Endothelial cell of umbilical vein (primary cell): ENCODE measurements around the gene NPNT. TPM values are rescaled to one million over a fixed set of nuclear protein-coding genes. Genes with fewer than 3 reads are reported as not detected.

Source experiments
- BruUV-seq: library from RNA; stranded (reverse); fragments of 400-500 nt; replicated peaks from 2 replicates; lab custom pipeline; 2021; lab: Mats Ljungman, UMichigan
- CTCF ChIA-PET: fragments of 300-600, 350-600 bp; sonication (Branson Sonifier 250); formaldehyde crosslinking; loops from one replicate; lab custom pipeline; 2021; ENCODE audit warnings: antibody characterized with exemption, inconsistent platforms; lab: Charles Lee
- POLR2A ChIA-PET: fragments of 300-600, 350-600 bp; sonication (Branson Sonifier 250); formaldehyde crosslinking; loops from one replicate; lab custom pipeline; 2021; ENCODE audit warnings: antibody characterized with exemption, inconsistent platforms; lab: Charles Lee
- DNase-seq: peaks from one replicate; pipeline ENCODE4 v3.0.0-alpha.2; 2011; ENCODE audit warnings: low read depth, low spot score
- FAIRE-seq: peaks from 2 replicates; lab custom pipeline; 2011; peaks lifted over from hg19 to GRCh38; lab: Jason Lieb, UNC
- H2AFZ ChIP-seq: 2 replicates; pipeline ENCODE4 v1.6.0; 2012; ENCODE audit warnings: low read depth, low read length, control low read depth, inconsistent platforms
- H3K27ac ChIP-seq: 2 replicates; pipeline ENCODE4 v1.5.1; 2011; ENCODE audit warnings: low read depth, mild to moderate bottlenecking, control low read depth, low read length, moderate library complexity; ENCODE audit not compliant: insufficient read depth
- H3K27me3 ChIP-seq, 2 experiments: 2 replicates each; pipeline versions ENCODE4 v1.6.0 to v1.6.1; 2011; ENCODE audit warnings: low read length in 2 of 2, mixed read lengths in 1 of 2; ENCODE audit not compliant: control insufficient read depth in 2 of 2, insufficient read depth in 2 of 2
- H3K36me3 ChIP-seq, 2 experiments: 2 replicates in 1 of 2; 3 replicates in 1 of 2; pipeline ENCODE4 v1.5.1; 2011; ENCODE audit warnings: low read length in 2 of 2, mild to moderate bottlenecking in 1 of 2, moderate library complexity in 1 of 2; ENCODE audit not compliant: control insufficient read depth in 2 of 2, insufficient read depth in 2 of 2; ENCODE audit errors: extremely low read depth in 1 of 2
- H3K4me1 ChIP-seq: 3 replicates; pipeline ENCODE4 v1.5.1; 2011; ENCODE audit warnings: mild to moderate bottlenecking, low read length; ENCODE audit not compliant: control insufficient read depth, insufficient read depth; ENCODE audit errors: extremely low read depth
- H3K4me2 ChIP-seq: 2 replicates; pipeline ENCODE4 v1.6.1; 2011; ENCODE audit warnings: low read length, control low read depth, mixed read lengths; ENCODE audit not compliant: insufficient read depth
- H3K4me3 ChIP-seq, 3 experiments: fragments of 200-600 bp in 1 of 3; sonication (generic), shearing (Covaris generic) in 1 of 3; replicated peaks in 1 of 3; 2 replicates each; pipeline ENCODE4 v1.5.1; 2011 to 2016; ENCODE audit warnings: control low read depth in 3 of 3, low read length in 3 of 3, mild to moderate bottlenecking in 2 of 3, inconsistent platforms in 1 of 3, low read depth in 1 of 3, moderate library complexity in 1 of 3; ENCODE audit not compliant: insufficient read depth in 1 of 3
- H3K79me2 ChIP-seq: 2 replicates; pipeline ENCODE4 v1.6.0; 2012; ENCODE audit warnings: low read length, inconsistent platforms; ENCODE audit not compliant: control insufficient read depth, insufficient read depth
- H3K9ac ChIP-seq: replicated peaks from 2 replicates; pipeline ENCODE3; 2011; ENCODE audit warnings: low read length, control low read depth; ENCODE audit not compliant: insufficient read depth; ENCODE audit errors: extremely low read depth
- H3K9me1 ChIP-seq: replicated peaks from 3 replicates; pipeline ENCODE4 v1.6.0; 2011; ENCODE audit warnings: mild to moderate bottlenecking, low read length; ENCODE audit not compliant: control insufficient read depth, insufficient read depth; ENCODE audit errors: extremely low read depth
- H3K9me3 ChIP-seq: replicated peaks from 2 replicates; pipeline ENCODE4 v1.5.1; 2012; ENCODE audit warnings: low read length, inconsistent platforms; ENCODE audit not compliant: control insufficient read depth, insufficient read depth
- H4K20me1 ChIP-seq: replicated peaks from 2 replicates; pipeline ENCODE3; 2011; ENCODE audit warnings: mild to moderate bottlenecking, low read length; ENCODE audit not compliant: control insufficient read depth, insufficient read depth; ENCODE audit errors: extremely low read depth
- CTCF ChIP-seq, 2 donors: IDR thresholded peaks; 1 replicate in 1 of 2; 2 replicates in 1 of 2; pipeline ENCODE4 v1.5.1; 2011; ENCODE audit warnings: low read length in 2 of 2, mild to moderate bottlenecking in 2 of 2, moderate library complexity in 2 of 2, control low read depth in 1 of 2, inconsistent platforms in 1 of 2, low read depth in 1 of 2; ENCODE audit not compliant: insufficient read depth in 1 of 2; ENCODE audit errors: extremely low read depth in 1 of 2
- dilution Hi-C: fragments of 300-500 bp; cut with MboI; formaldehyde crosslinking; loops from one replicate; pipeline ENCODE4 v1.15.0; 2019; ENCODE audit warnings: low sequenced_read_pairs; ENCODE audit not compliant: extremely low pct_ligation_motif_present
- intact Hi-C: fragments of 100-400 bp; cut with micrococcal nuclease; formaldehyde crosslinking; loops from one replicate; pipeline ENCODE4 v1.10.0; 2022
- polyA plus RNA-seq, 4 experiments: library from polyadenylated mRNA; depleted of rRNA in 3 of 4; stranded (reverse) in 3 of 4; unstranded in 1 of 4; fragments of >200 nt; gene quantifications; 2 replicates each; pipeline versions ENCODE4 v1.2.1 to v1.2.3, GENCODE V29; 2011 to 2012; ENCODE audit warnings: missing spikeins in 1 of 4
- total RNA-seq: library from RNA; stranded (reverse); gene quantifications from 2 replicates; pipeline ENCODE4 v1.2.3, GENCODE V29; 2021

NPNT gene
- total and polyA plus RNA-seq, 2 donors (not counting 3 experiments of a cell fraction or from before 2014, with no cell fraction given), result not detected

DNA sequence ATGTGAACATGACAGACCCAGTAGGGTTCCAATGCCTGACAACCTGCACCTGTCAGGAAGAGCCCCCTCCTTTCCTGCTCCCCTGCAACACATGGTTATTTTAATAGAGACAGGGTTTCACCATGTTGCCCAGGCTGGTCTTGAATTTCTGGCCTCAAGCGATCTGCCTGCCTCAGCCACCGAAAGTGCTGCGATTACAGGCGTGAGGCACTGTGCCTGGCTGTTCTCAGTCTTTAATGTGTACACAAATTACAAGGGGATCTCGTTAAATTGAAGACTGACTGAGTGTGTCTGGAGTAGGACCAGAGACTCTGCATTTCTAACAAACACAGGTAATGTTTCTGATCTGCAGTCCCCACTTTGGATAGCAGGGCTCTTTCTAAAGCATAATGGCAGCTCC lies 55.4 kb downstream of the NPNT start:
- H3K4me2 ChIP-seq, result no peak overlapping the region
- TF ChIP-seq CTCF (IDR thresholded peaks at IDR 0.05; ENCODE audit: extremely low read depth in 1 of 2, insufficient read depth in 1 of 2, low read depth in 1 of 2, low read length in 2 of 2), result no peak
- ChIA-PET POLR2A (no interaction called here), CTCF (no interaction called here)
- H3K9ac ChIP-seq, result no peak overlapping the region
- H2AFZ ChIP-seq, result no peak overlapping the region
- no peaks in the 10 kb centered on the region for H3K9me1 ChIP-seq
- intact Hi-C loops, result no loop called here
- peaks cover 1 to 3% of the 10 kb centered on the region in 2 experiments for H3K27me3 ChIP-seq
- no peak overlapping the region for H3K27ac ChIP-seq
- H3K4me3 ChIP-seq, result no peak overlapping the region
- H3K4me1 ChIP-seq, result no peaks in the 10 kb centered on the region
- dilution Hi-C loops, result no loop called here
- H3K9me3 ChIP-seq, result no peaks in the 10 kb centered on the region
- no peaks in the 10 kb centered on the region for H3K36me3 ChIP-seq
- no peaks in the 10 kb centered on the region for H4K20me1 ChIP-seq
- FAIRE-seq, result no peak
- H3K79me2 ChIP-seq, result no peaks in the 10 kb centered on the region
- DNase-seq, result no peak
- BruUV-seq, result no TSS peak

GRCh38 chr4:105951198-105951597 lies 55.9 kb downstream of the NPNT start:
- Histone ChIP-seq H2AFZ (no peak overlapping the region), H3K9me1 (no peaks in the 10 kb centered on the region), H3K36me3 (no peaks in the 10 kb centered on the region), H3K4me2 (no peak overlapping the region), H3K79me2 (no peaks in the 10 kb centered on the region), H3K9me3 (no peaks in the 10 kb centered on the region), H4K20me1 (no peaks in the 10 kb centered on the region), H3K27ac (no peak overlapping the region), H3K9ac (no peak overlapping the region), H3K27me3 (peaks cover 1 to 3% of the 10 kb centered on the region in 2 experiments), H3K4me1 (no peaks in the 10 kb centered on the region), H3K4me3 (no peak overlapping the region)
- intact Hi-C loops, result no loop called here
- no TSS peak for BruUV-seq
- dilution Hi-C loops, result no loop called here
- TF ChIP-seq CTCF (IDR thresholded peaks at IDR 0.05; ENCODE audit: extremely low read depth in 1 of 2, insufficient read depth in 1 of 2, low read depth in 1 of 2, low read length in 2 of 2), result no peak
- ChIA-PET CTCF (no interaction called here), POLR2A (no interaction called here)
- FAIRE-seq, result no peak
- DNase-seq, result no peak
